ENCODE measurements around the gene R3HDM4.
"Not testable (repeated sequence)": the region's sequence is repeated elsewhere in the genome, so short reads cannot be mapped to it uniquely, and the experiment has no call there.

The R3HDM4 gene

DNA sequence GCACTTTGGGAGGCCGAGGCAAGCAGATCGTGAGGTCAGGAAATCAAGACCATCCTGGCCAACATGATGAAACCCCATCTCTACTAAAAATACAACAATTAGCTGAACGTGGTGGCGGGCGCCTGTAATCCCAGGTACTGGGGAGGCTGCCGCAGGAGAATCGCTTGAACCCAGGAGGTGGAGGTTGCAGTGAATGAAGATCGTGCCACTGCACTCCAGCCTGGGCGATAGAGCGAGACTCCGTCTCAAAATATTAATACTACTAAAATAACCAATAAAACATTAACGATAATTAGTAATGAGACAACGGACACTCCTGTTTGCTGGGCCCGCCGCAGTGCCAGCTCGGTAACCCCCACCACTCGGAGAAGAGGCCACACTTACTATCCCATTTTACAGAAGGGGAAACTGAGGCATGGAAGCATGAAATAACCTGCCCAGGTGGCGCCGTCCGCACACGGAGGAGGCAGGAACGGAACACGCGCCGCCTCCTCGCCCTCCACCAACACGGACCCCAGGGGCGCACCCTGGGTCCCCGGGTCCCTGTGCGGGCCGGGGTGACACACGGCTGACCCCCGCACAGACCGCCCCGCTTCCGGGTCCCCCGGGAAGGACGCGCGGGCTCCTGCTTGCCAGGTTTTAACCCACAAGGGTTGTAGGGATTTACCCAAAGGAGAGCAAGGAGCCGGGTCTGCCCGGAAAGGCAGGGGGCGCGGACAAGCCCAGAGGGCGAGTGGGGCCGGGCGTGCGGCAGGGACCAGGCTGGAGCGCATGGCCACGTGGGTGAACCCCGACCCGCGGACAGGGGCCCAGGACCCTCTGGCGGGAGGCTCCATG is 1.6 kb downstream of the R3HDM4 start:
- DNase-seq: no peak

DNA sequence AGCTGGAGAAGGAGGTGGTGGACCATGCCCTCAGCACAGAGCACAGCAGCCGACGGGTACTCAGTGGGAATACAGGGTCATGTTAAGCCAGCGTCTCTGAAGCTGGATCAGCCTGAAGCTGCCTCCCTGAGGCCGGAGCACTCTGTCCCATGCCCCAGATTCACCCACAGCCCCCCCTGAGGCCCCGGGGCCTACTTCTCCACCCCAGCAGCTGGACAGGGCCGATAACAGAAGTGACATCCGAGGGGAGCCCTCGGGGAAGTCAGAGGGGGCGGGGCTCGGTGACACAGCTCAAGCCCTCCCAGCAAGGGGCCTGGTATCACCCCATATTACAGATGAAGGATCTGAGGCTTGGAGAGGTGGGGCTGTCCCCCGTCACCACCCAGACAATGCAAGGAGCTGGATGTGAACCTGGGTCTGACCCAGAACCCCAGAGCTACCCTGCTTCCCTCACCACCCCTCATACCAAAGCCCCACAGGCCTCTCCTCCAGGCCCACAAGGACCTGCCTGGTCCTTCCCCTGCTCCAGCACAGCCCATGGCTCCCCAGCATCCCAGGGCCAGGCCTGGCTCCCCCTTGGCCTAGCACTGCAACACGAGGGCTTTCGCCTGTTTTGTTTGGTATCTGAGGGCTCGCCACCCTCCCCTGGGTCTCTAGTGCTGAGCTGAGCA is 5.7 kb downstream of the R3HDM4 start:
- no peak for DNase-seq

DNA sequence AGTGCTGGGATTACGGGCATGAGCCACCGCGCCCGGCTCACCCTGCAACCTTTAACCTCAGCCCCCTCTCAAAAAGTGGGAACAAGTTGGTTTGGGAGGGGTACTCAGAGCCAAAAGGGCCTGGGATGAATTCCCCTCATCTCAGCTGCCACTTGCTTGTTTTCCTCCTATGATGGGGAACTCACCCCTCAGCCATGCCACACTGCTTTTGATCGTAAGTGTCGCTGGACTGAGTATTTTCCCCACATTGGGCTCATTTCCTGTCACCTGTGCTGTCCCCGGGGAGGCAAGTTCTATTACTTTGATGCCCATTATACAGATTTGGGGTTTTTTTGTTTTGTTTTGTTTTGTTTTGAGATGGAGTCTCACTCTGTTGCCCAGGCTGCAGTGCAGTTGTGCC is 6.5 kb downstream of the R3HDM4 start:
- DNase-seq: no peak

DNA sequence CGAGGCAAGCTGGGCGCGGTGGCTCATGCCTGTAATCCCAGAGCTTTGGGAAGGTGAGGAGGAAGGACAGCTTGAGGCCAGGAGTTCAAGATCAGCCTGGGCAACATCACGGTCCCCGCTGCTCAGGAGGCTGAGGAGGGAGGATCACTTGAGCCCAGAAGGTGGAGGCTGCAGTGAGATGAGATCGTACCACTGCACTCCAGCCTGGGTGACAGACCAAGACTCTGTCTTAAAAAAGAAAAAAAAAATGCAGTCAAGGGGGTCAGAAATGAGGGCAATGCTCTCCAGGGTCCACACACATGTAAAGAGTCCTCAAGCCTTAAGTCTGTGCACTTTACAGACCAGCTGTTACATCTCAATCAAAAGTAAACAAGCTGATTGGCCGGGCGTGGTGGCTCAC is 8.5 kb downstream of the R3HDM4 start:
- DNase-seq: no peak

DNA sequence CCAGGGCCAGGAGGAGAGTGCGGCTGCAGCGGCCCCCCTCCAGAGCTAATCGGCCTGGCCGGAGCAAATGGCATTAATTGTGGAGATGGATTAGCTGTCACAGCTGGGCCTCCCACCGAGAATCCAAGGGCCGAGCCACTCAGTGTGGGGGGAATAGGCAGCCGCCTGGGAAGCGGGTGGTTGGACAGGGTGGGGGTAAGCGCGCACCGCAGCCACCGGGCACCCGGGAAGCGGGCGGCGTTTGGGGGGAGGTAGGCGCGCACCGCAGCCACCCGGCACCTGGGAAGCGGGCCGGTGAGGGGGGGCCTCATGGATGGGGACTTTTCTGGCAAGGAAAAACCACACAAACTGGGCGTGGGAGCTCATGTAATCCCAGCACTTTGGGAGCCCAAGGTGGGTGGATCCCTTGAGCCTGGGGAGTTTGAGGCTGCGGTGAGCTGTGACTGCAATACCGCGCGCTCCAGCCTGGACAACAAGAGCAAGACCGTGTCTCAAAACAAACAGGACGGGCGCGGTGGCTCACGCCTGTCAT is 9.7 kb downstream of the R3HDM4 start:
- peak; percentile 42 for DNase-seq

DNA sequence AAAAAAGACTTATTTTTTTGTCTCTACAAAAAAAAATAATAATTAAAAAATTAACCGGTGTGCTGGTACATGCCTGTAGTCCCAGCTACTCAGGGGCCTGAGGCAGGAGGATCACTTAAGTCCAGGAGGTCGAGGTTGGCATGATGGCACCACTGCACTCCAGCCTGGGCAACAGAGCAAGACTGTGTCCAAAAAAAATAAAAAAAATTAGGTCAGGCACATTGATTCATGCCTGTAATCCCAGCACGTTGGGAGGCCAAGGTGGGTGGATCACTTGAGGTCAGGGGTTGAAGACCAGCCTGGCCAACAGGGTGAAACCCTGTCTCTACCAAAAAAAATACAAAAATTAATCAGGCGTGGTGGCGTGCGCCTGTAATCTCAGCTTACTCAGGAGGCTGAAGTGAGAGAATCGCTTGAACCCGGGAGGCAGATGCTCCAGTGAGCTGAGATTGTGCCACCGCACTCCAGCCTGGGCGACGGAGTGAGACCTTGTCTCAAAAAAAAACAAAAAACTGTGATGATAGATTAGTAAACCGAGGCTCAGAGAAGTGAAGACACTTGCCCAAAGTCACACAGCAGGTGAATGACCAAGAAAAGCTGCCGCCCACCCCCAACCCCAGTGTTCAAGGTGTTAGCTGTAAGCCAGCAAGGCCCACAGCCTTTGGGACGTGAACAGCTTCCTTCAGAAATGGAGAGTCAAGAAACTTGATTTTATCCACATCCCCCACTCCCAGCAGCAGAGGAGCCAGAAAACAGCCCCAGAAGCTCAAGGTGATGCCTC is 10.4 kb downstream of the R3HDM4 start:
- DNase-seq: no peak

DNA sequence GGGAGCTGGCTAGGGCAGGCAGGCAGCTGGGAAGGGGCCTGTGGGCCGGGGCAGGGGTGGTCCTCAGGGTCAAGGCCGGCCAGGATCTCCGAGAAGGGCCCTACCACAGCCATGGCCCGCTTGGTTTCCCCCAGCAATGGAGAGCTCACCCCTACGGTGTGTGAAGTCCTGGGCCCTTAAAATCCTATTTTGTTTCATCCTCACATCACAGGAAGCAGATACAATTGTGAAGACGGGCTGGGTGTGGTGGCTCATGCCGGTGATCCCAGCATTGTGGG is 11.0 kb downstream of the R3HDM4 start:
- no peak for DNase-seq

DNA sequence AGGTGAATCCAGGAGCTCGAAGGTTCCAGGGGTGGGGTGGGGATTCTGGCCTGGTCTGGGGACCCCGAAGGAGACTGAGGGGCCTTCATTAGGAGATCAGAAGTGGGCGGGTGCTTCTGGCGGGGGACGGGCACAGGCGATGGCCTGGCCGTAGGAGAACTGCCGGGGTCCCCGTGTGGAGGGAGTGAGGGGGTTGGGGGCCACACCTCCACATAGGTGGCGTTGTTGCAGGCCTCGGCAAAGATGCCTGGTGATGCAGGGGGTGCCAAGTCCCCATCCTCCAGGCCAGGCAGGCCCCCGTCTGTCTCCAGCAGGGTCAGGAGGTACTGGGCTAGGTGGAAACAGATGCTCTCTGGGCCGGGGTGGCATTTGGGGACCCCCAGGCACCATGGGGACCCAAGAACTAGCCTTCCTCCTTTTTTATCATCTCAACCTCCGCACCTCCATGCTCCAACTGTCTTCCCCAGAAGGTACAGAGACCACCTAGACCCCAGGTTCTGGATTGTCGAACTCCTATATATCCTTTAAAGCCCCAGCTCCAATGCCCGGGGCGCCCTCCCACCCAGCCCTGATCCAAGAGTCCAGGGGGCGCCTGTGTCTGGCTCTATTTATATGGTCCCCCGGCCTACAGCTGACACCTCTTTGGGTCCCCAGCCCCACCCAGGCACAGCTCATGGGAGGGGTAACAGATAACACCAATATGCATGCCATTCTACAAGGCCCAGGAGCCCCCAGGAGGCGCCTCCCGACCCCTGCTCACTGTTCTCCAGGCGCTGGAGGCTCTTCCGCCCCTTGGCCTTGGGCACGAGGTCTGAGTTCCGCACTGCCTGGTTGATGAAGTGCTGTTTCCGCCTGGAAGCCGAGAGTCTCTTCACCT is 11.6 kb downstream of the R3HDM4 start:
- DNase-seq: no peak

DNA sequence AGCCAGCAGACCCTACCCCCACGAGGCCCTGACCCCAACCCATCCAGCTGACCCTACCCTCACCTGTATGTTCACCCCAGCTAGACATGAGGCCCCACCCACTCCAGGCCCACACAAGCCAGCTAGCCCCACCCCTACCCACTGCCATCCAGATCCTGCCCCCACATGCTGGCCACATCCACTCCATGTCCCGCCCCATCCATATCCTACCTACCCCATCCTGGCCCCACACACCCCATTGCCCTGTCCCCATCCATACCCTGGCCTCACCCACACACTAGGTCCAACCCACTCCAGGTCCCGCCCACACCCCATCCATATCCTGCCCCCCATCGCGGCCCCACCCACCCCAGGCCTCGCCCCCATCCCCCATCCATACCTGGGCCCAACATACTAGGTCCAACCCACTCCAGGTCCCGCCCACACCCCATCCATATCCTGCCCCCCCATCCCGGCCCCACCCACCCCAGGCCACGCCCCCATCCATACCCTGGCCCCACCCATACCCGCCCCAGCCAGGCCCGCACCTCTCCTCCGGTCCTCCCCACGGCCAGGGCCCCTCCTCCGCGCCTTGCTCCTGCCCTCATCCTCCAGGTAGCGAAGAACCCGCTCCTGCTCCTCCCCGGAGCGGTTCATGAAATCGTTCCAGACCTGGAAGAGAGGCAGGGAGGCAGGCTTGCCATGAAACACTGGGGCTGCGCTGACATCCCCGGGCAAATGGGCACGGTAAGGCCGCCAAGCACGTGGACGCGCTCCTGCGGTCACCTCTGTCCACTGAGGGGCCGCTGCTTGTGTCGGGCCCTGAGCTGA is 12.5 kb downstream of the R3HDM4 start:
- DNase-seq: no peak

DNA sequence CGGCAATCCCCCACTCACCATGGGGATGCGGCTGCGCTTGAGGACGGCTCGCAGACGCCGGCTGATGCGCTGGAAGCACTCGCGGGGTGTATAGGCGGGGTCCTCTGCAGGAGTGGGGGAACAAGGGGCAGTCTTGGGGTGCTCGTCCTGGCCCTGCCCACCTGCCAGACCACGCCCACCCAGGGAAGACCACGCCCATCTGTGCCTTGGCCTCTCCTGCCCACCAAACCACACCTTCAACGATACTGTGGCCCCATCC is 13.0 kb downstream of the R3HDM4 start:
- no peak for DNase-seq

DNA sequence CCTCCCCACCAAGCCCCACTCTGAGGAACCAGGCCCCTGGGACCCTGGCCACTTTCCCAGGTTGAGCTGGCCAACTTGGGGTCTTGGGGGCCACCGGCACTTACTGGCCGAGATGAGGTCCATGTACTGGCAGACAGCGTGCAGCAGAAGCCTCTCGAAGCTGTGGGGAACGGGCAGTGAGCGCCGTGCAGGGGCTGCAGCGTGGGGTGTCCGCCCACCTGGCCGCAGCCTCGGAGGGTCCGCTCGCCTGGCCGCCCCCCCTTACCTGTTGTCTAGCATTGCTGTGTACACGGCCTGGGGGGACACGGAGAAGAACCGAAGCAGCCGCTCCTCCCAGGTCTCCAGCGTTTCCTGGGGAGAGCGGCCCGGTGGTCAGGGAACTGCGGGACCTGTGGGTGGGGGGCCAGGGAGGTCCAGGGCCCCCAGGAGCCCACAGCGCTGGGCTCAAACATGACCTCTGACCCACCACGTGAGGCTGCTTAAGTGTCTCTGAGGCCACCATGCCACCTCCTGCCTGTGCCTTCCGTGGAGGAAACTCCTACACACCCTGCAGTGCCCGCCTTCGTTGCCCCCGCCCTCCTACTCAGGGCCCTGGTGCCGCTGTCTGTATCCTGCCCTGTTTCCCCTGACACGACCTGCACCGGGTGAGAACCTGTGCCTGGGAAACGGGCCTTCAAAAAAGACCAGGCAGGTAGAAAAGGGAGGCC is 13.5 kb downstream of the R3HDM4 start:
- no peak for DNase-seq

DNA sequence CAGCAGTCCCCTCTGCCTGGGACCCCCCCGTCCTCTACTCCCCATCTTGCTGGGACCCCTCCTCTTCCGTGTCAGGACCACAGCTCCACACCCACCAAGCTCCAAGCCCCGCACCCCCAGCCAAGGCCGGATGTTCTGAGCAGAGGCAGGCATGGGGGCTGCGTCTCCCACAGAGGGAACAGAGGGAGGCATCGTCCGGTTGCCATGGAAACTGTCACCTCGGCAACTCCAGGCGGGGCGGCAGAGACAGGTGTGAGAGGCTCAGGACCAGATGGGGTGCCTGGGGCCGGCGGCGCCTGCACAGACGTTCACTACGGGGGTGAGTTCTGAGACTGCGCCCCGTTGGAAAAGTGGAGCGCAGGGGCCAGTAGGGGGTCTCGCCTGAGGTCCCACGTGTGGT is 14.4 kb downstream of the R3HDM4 start:
- DNase-seq: no peak

DNA sequence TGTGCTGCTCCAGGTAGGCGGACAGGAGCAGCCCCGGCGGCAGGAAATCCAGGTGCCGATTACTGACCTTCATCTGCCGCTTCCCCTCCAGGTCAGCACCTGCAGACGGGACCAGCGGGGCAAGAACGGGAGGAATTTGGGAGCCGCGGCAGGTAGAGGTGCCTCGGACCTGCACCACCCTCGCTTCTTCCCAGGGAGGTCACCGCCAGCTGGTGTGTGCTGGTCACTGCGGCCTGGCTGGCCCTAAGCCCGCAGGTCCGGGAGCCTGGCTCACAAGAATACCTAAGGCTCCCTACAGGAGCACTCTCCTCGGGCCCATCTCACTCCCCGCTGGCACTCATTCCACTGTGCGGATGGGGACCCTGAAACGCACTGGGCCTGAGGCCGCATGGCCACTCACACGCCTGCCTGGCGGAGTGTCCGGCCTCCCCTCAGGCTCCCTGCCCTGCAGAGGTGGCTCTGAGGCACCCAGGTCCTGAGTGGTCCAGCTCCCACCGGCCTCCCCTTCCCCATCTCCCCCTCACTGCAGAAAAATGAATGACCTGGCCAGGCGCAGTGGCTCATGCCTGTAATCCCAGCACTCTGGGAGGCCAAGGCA is 15.5 kb downstream of the R3HDM4 start:
- no peak for DNase-seq

DNA sequence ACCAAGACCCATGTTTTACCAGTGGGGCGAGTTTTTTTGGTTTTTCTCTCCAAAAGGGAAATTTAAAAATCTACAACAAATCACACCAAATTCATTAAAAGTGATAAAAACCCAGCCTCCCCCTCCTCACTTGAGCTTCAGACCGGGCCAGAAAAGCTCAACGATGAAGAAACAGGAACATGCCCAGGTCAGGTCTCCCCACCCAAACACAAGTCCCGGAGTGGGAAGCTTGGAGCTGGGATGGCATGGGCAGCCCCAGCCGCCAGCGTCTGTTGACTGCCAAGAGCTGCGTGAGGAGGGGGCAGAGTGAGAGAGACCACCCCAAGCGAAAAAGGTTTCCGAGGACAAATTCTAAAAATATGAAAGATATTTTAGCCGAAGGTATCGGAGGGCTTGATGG is 16.0 kb downstream of the R3HDM4 start:
- DNase-seq: no peak

DNA sequence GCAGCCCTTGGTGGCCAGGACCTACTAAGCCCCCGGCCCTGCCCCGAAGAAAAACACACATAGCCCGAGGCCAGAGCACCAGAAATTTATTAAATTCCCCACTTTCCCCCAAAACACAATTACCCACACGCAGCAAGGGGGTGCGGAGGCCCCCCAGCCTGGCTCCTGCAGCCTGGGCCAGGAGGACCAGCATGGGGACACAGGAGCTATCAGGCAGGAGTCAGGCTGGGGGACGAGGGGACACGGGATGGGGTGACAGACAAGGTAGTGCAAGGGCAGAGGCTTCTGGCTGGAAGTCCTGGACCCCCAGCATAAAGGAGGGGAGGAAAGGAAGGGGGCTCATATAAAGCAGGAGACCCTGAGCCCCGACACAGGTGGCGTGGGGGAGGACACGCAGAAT is 16.6 kb downstream of the R3HDM4 start:
- DNase-seq: no peak

DNA sequence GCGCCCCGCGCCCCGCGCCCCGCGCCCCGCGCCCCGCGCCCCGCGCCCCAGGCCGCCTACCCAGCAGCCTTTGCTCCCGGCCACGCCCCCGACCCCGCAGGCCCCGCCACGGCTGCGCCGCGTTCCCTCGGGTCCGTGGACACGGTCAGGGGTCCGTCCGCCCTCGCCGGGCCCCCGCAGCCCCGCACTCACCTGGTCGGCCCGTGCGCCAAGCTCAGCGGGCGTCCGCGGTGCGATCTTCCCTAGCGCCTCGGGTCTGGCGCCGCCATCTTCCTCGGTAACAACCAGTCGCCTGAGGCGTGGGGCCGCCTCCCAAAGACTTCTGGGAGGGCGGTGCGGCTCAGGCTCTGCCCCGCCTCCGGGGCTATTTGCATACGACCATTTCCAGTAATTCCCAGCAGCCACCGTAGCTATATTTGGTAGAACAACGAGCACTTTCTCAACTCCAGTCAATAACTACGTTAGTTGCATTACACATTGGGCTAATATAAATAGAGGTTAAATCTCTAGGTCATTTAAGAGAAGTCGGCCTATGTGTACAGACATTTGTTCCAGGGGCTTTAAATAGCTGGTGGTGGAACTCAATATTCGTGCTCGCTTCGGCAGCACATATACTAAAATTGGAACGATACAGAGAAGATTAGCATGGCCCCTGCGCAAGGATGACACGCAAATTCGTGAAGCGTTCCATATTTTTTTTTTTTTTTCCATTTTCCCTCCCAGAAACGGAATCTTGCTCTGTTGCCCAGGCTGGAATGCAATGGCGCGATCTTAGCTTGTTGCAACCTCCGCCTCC is 19.9 kb downstream of the R3HDM4 start, which contains the start of the genes MED16 and RNU6-9:
Gene MED16 (minus strand): TSS at position 294 of the 796 bp plus-strand sequence. CDS start 2,056 bp downstream, outside the sequence.
Gene RNU6-9 (plus strand): TSS at position 591 of the 796 bp plus-strand sequence.
- DNase-seq: peak; percentile 69

DNA sequence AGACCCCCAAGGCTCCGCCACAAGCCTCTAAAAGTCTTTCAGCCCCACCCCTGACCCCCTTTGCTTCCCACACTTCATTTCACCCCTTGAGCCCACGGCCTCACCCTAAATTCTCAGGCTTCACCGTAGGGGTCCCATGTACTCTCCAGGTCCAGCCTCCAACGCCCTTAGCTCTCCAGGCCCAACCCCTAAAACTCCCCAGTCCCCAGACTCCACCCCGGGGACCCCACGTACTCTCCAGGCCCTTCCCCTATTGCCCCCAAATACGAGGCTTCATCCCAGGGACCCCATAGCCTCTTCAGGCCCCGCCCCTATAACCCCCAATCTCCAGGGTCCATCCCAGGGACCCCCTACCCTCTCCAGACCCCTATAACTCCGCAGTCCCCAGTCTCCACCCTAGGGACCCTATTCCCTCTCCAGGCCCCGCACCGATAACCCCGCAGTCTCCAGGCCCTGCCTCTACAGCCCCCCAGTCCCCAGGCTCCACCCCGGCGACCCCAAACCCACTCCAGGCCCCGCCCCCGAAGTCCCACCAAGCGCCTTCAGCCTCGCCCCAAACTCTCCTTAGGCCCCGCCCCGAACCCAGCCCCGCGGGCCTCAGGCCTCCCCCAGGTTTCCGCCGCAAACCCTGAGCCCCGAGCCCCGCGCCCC is 20.7 kb downstream of the R3HDM4 start:
- no peak for DNase-seq

DNA sequence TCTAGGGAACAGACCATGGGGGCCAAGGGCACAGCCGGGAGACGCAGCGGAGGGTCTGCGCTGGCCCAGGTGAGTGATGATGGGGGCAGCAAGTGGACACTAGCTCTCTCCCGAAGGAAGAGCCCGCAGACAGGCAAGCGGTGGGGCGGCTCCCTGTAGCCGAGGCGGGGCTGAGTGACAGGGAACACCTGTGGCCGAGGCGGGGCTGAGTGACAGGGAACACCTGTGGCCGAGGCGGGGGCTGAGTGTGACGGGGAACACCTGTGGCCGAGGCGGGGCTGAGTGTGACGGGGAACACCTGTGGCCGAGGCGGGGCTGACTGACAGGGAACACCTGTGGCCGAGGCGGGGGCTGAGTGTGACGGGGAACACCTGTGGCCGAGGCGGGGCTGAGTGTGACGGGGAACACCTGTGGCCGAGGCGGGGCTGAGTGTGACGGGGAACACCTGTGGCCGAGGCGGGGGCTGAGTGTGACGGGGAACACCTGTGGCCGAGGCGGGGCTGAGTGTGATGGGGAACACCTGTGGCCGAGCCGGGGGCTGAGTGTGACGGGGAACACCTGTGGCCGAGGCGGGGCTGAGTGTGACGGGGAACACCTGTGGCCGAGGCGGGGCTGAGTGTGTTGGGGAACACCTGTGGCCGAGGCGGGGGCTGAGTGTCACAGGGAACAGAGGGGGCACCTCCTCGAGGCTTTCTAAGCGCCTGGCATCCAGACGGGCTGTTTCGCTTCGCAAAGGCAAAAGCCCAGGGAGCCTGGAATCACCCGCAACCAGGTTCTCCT is 21.4 kb downstream of the R3HDM4 start:
- DNase-seq: not testable (repeated sequence)

DNA sequence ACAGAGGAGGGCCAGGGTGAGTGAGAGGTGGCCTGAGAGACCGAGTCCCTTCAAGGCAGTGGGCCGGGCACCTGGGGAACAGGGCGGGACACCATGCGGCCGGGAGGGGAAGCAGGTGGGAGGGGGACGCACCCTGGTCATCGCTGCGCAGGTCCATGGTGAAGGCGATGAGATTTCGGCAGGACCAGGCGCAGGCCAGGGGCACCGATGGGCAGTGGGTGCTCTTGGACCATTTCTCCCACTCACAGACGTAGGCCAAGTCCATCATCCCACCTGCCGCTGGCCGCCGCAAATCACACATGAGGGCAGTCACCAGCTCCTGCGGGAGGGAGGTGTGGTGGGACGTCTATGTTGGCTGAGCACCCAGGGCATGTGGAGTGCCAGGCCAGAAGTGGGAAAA is 22.2 kb downstream of the R3HDM4 start:
- no peak for DNase-seq
